Activated CD4-positive, alpha-beta T cell treated with anti-CD3 and anti-CD28 coated beads for 4 hours (primary cell): ENCODE measurements around the gene ATRNL1.

ENCODE experiments used
- DNase-seq, 2 donors: peaks; one replicate each; pipeline ENCODE4 v3.0.0-alpha.2; 2020

Gene ATRNL1

DNA sequence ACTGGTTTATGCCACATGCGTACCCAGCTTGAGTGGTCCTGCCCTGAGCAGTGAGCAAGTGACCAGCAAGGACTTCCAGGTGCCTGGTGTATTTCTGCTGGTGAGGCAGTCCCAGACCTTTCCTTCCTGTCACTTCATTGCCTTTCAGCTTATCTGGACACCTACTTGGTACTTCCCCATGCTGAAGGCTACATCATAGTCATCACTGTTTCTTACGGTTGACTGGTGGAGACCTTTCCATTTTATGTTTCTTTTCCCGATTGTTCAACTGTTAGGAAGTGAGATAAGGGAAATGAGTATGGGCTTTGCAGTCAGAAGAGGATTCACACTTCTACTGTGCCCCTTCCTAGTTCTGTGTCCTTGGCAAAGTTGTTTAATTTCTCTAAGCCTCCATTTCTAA, 821.3 kb downstream of the ATRNL1 start:
- no peak for DNase-seq

DNA sequence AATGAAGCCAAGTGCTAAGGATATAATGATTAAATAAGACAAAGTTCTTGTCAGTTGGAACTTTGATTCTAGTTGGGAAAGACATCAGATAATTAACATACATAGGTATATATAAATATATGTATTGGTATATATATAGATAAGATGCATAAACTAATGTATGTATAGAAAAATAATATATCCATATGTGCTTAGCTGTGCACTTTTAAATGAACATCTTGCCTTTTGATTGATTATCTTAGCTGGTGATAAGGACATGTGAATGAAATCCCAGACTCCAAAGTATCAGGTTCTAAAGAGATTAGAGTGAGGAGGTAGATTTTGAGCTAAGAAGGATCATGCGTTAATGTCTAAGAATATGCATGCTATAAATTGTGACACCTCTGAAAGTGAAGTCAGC, 822.3 kb downstream of the ATRNL1 start:
- no peak for DNase-seq

DNA sequence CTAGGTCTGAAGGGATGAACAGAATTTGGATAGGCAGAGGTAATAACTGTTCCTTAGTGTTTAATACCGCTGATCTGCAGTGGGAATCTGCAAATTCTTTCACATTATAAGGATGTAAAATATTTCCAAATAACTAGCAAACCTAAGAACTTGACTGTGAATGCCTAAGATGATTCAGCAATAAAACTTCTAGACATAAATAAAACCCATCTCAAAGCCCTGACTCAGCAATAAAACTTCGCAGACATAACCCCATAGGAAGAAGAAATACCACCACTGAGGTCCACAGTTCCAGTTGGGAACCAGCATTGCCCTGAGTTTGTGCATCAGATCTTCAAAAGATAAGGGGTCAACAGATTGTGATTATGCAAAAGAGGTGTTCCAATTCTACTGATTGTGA, 825.6 kb downstream of the ATRNL1 start:
- DNase-seq, result no peak

DNA sequence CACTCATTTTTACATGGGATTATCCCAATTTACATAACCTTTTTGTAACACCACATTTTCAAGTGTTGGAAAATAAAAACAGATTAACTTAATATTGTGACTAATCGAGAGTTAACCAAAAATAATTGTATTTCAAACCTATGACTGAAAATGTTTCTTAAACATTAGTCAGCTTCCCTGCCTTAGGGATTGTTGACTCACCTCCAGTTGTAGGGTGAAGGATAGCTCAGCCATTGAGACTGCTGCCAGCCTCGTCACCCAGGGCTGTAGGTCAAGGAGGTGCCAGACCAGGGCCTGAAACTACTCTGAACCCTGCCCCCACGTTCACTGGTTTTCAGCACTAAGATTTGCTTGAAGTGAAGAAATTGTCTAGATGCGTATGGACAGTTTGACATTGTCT, 828.6 kb downstream of the ATRNL1 start:
- DNase-seq, result no peak

DNA sequence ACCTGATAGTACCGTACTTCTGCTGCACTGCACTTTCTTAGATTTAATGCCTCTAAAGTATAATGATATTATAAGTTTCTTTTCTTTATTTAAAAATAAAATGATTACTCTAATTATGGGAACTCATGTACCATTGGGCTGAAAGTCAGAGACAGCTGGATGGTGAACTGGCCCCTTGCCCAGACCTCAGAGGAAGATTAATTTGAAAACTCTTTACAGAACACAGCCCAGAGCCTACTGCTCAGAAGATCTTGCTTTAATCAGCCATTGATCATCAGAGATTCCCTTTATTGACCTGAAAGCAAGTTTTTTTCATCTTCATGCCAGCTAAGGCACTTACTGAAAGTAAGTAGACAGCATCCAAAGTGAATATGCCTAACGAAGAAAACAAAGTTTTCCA, 838.1 kb downstream of the ATRNL1 start:
- no peak for DNase-seq

DNA sequence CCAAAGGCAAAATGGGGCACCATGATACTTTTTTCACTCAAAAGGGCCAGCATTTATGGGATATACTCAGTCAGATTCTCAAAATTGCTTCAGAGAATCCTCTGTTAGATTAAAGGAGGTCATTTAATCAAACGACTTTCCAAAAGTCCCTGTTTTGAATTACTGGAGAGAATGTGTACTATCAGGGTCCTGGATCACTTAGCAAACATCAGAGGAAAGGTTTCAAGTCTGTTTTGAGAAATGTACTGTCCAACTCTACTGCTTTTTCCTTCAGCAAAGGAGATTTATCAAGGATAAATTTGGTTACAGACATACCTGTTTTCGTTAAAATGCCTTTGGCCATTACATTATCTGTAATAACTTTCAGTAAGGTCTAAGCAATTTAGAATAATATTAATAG, 838.9 kb downstream of the ATRNL1 start:
- DNase-seq, result no peak

DNA sequence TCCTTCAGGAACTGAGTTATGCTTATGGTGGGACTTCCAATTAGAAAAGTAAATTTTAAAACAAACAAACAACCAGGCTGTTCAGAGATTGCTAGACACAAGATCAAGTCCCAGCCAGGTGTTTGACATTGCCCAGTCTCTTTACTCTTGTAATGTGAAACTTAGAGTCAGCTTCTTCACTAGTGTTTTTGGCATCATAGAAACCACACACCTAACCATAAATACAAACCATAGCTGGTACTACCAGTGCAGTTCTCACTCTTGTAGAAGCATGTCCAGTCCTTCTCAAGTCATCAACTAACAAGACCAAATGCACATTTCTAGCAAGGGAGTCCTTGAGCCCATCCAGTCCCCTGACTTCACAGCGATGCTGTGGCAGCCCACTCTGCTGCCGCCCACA, 839.9 kb downstream of the ATRNL1 start:
- DNase-seq, result no peak

GRCh38 chr10:115935731-115936130, 842.6 kb downstream of the ATRNL1 start:
- DNase-seq, result no peak

DNA sequence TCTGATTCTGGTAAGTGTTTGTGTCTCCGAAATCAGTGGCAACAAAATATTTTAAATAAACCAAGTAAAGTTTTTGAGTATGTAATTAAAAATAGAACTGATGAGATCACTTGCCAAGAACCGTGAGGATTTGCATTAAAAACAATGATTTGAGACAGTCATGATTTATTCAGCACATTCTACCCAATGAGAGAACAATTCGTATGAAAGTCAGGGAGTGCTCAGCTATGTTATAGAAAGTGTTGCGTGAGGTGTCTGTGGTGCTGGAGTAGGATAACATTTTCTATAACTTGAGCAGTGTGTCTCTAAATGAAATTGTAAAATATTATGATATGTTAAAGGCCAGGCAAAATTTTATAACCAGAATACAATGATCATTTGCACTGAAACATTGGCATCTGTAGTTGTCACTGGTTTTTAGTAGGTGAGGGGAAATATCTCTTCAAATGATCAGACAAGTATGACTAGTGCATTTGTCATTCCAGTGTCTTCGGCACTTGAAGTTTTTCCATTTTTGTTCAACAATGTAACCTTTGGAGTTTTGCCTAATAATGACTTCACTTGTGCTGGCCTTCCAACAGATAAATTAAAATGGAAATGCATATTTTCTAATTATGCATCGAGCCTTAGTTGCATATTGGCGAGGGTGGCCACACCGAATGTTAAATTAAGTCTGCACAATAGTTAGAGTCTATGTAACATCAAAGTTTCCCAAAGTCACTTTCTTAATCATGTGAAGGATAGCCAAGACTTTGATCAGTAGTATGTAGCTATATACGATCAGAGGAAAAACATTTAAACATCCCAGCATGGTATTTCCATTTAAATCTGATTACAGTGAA, 844.0 kb downstream of the ATRNL1 start:
- DNase-seq, result no peak

- no peak for DNase-seq
Measured at GRCh38 chr10:115937768-115938056, 844.5 kb downstream of the ATRNL1 start.

- no peak for DNase-seq
Measured at GRCh38 chr10:115939101-115939854, 846.1 kb downstream of the ATRNL1 start.

DNA sequence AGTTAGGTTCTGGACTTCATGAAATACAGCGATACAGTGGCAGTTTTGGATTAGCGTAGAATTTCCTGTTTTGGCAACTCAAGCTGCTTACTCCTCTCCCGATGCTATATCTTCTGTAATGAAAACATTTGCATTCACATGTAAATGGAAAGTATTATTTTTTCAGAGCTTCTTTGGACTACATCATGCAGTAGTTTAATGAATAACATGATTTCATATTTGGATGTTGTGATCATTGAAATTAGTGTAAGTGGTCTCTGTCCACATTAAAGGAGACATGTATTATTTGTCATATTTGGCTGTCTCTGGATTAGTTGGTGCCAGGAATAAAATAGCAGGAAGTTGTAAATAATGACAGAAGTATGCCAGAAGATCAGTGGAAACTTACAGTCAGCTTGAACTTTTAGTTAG, 848.2 kb downstream of the ATRNL1 start:
- DNase-seq, result no peak

DNA sequence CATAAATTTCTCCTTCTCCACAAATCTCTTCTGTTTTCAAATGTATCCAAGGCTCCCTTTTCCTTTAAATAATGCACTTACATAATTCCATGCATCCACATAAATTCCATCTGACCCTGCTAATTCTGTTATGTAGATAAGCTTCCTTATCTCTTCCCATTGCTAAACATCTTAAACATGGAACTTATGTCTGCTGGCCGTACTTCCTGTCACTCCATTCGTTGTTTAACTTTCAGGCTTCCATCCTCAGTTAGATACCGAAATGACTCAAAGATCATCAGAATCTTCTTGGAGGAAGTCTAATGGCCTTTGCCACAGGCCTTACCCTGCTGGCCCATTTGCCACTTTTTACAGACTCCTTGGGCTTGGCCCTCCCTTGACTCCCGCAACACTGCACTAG, 848.9 kb downstream of the ATRNL1 start:
- no peak for DNase-seq

DNA sequence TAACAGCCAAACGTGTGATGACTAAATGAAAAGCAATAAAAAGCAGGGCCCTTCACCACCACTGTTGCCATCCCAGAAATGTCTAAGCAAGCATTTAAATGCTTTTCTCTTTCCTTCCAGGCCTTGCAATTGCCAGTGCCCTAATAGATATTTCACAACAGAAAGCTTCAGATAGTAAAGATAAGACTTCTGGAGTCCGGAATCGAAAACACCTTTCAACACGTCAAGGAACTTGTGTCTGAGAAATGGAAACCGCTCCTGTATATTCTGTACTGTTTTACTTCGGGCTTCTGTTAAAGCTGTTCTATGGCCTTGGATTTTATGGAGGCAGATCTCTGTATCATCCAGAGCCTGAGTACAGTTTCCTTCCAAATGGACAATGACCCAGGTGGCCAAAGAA, 851.4 kb downstream of the ATRNL1 start:
- DNase-seq, result no peak

DNA sequence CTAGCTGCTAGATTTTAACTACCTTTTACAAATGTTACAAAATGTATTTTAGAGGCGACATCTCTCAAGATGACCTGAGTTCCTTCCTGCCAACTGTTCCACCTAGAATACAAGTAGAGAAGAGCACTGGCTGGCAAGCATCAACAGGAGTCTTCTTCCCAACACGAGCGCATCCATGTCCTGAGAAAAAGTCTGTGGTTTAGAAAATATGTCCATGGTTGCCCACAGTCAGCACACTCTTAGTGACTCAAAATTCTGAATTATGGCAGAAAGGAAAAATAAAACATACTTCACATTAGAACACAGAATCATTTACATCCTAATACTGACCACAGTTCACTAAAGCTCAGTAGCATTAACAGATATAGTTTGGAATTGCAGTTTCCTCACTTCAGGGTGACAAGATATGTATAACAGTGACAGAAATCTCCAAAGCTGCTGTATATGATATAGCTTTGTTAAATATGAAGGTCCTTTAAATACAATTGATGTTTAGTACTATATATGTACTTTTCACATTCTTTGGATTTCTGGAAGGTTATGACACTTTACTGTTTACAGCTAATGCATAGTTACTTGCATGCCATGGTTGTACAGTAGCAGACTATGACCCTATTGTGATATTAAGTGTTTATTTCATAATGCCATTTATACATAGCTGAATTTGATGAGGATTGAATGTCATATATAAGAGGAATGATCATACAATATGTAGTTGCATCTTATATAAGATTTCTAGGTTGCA, 852.7 kb downstream of the ATRNL1 start:
- DNase-seq, result no peak

DNA sequence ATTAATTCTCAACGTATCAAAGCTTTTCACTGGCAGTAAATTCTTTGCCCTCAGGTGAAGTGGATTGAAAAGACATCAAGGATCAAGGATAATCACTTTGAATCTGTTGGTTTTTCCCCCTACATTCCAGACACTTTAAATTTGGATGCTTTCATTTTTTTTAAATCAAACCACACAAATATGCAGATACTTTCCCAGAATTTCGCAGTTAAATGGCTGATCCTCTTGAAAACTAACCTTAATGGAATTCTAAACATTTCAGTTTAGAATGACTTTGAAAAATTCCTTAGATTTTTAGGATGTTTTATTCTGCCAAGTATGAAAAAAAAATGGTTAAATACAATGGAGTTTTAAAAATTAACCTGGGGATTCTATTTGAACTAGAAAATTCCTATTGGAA, 853.9 kb downstream of the ATRNL1 start:
- DNase-seq, result no peak

- DNase-seq, result no peak
Measured at GRCh38 chr10:115948465-115948864, 855.3 kb downstream of the ATRNL1 start.

DNA sequence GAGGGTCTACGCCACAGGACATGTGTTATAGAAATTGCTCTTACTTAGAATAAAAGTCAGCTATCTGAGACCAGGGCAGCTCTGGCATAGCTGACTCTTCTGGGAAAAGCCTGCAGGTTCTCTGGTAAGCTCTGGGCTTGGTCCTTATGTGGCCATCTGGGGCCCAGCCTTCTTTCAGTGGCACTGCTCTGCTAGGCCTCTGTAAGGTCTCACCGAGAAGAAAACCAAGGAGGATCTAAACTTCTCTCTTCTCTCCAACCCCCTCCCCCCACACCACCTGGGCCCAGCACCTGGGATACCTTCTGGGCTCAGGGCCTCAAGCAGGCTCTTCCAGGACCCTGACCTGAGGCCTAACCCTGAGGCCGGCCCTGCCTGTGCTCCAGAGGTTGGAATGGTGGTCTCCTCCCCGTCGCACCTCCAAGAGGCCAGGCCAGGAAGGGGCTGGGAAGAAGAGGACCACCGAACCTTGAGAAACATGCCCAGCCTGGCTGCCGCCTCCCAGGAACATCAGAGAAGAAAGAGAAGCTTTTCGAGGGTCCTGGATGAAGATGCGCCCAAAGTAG, 856.2 kb downstream of the ATRNL1 start:
- no peak for DNase-seq

DNA sequence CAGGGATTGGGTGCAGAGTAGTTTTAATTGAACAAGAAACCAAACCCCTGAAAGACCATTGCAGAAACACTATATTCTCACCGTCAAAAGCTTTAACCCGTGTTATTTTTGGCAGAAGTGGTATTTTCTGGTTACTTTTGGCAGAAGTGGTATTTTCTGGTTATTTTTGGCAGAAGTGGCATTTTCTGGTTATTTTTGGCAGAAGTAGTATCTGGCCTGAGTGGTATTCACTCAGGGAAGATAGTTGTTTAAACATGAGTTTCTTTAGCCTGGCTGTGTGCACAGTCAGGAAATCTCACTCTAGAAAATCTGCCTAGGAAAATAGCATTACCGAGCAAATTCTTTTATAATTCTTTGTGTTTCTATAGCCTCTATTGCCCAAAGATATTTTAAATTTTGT, 857.2 kb downstream of the ATRNL1 start:
- no peak for DNase-seq

DNA sequence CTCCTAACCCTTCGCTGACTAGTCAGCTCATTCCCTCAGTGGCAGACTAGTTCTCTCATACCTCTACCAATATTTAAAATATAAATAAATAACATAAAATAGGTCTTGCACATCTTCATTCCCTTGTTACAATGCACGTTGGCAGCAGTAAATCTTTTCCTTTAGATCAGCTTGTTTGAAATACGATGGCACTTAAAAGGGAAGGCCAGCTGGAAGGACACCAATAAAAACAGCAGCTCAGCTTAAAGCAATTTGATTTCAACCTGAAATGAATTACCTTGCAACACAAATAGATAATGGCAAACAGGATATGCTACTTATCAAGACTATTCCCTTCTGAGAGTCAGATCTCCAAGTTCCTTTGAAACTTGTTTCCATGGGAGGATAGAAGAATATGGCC, 858.1 kb downstream of the ATRNL1 start:
- DNase-seq, result no peak

- DNase-seq, result no peak
Measured at GRCh38 chr10:115953281-115953680, 860.1 kb downstream of the ATRNL1 start.

DNA sequence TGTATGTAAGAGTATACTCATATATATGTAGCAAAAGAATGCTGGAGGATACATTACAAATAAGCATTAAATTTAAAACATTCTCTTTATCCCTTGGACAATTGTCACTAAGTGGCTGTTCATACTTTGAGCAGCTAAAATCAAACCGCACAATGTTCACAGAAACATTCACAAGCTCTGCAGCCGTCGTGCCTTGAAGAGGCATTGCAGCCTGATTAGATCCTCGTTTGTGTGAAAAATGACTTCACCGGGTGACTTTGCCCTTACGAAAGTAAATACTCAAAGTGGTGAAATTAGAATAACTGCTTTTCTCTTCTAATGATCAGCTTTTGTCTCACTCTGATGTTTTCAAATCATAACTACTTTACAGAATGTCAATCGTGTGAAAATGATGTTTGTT, 860.8 kb downstream of the ATRNL1 start:
- DNase-seq, result no peak

GRCh38 chr10:115956225-115957011, 863.3 kb downstream of the ATRNL1 start:
- no peak for DNase-seq
